Amniotic stem cell (primary cell): ENCODE results near the gene FEN1.

ENCODE experiments used
- DNase-seq: peaks from one replicate; lab custom pipeline; 2025; lab: John Stamatoyannopoulos, UW

The FEN1 gene

GRCh38 chr11:61844909-61845565 lies 52.3 kb downstream of the FEN1 start:
- DNase-seq = no peak

GRCh38 chr11:61846362-61847020 lies 53.8 kb downstream of the FEN1 start:
- DNase-seq = no peak
